Parathyroid adenoma (tissue), 2 donors: Measurements from ENCODE around the gene MAP4K4.

ENCODE experiments used
- H2AFZ ChIP-seq: fragments of 300-600 bp; sonication (generic); one replicate; pipeline ENCODE4 v1.7.0; 2017; ENCODE audit warnings: antibody characterized with exemption, mild to moderate bottlenecking
- H3K27ac ChIP-seq: fragments of 300-600 bp; sonication (generic); one replicate; pipeline ENCODE4 v1.7.0; 2017
- H3K27me3 ChIP-seq: fragments of 300-600 bp; sonication (generic); one replicate; pipeline ENCODE4 v1.7.0; 2017; ENCODE audit warnings: low read length; ENCODE audit not compliant: control insufficient read depth, insufficient read depth
- H3K36me3 ChIP-seq: fragments of 300-600 bp; sonication (generic); one replicate; pipeline ENCODE4 v1.7.0; 2017; ENCODE audit warnings: low read length; ENCODE audit not compliant: control insufficient read depth, insufficient read depth
- H3K4me1 ChIP-seq: fragments of 300-600 bp; sonication (generic); one replicate; pipeline ENCODE4 v1.7.0; 2017; ENCODE audit warnings: control low read depth
- H3K4me2 ChIP-seq: fragments of 300-600 bp; sonication (generic); one replicate; pipeline ENCODE4 v1.7.0; 2017; ENCODE audit warnings: low read length
- H3K4me3 ChIP-seq: fragments of 300-600 bp; sonication (generic); one replicate; pipeline ENCODE4 v1.7.0; 2017; ENCODE audit warnings: low read depth, low read length
- H3K79me2 ChIP-seq: fragments of 300-600 bp; sonication (generic); one replicate; pipeline ENCODE4 v1.7.0; 2017; ENCODE audit warnings: control low read depth
- H3K9ac ChIP-seq: fragments of 300-600 bp; sonication (generic); one replicate; pipeline ENCODE4 v1.7.0; 2017; ENCODE audit warnings: mild to moderate bottlenecking
- H3K9me3 ChIP-seq: fragments of 300-600 bp; sonication (generic); one replicate; pipeline ENCODE4 v1.7.0; 2017; ENCODE audit warnings: low read length; ENCODE audit not compliant: control insufficient read depth
- TF ChIP-seq, protein P1 (sequence below): fragments of 300-600 bp; sonication (generic); IDR thresholded peaks from one replicate; pipeline ENCODE4 v1.7.0; 2017; ENCODE audit warnings: antibody characterized with exemption, mild to moderate bottlenecking
- donor health status: primary hyperparathyroidism.

The MAP4K4 gene

DNA sequence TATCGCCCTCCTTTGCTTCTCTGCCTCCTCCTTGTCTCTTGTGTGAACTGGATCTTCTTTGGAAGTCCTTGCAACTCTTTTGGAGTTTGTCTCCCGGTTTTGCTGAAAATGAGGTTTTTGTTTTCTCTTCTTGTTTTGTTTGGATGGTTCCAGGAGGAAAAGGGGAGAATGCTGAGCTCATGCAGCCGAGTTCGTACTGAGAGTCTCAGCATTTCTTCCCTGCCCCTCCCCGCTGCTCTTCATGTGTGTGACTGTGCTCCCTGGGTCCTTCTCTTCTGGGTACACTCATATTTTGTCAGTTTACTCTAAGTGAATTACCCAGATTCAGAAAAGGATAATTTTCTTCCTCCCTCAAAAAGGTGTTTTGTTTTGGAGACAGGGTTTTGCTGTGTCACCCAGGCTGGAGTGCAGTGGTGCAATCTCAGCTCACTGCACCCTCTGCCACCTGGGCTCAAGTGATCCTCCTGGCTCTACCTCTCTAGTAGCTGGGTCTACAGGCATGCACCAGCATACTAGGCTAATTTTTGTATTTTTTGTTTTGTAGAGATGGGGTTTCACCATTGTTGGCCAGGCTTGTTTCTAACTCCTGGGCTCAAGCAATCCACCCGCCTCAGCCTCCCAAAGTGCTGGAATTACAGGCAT lies 151.4 kb downstream of the MAP4K4 start:
- TF ChIP-seq, protein P1, sequence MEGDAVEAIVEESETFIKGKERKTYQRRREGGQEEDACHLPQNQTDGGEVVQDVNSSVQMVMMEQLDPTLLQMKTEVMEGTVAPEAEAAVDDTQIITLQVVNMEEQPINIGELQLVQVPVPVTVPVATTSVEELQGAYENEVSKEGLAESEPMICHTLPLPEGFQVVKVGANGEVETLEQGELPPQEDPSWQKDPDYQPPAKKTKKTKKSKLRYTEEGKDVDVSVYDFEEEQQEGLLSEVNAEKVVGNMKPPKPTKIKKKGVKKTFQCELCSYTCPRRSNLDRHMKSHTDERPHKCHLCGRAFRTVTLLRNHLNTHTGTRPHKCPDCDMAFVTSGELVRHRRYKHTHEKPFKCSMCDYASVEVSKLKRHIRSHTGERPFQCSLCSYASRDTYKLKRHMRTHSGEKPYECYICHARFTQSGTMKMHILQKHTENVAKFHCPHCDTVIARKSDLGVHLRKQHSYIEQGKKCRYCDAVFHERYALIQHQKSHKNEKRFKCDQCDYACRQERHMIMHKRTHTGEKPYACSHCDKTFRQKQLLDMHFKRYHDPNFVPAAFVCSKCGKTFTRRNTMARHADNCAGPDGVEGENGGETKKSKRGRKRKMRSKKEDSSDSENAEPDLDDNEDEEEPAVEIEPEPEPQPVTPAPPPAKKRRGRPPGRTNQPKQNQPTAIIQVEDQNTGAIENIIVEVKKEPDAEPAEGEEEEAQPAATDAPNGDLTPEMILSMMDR = no peak
- H3K27ac ChIP-seq = no peak overlapping the region
- H3K27me3 ChIP-seq = no peaks in the 10 kb centered on the region
- H3K4me3 ChIP-seq = no peak overlapping the region
- H3K36me3 ChIP-seq = no peaks in the 10 kb centered on the region
- no peak overlapping the region for H3K9ac ChIP-seq
- H3K9me3 ChIP-seq = no peaks in the 10 kb centered on the region
- H2AFZ ChIP-seq = no peak overlapping the region
- no peaks in the 10 kb centered on the region for H3K79me2 ChIP-seq
- H3K4me2 ChIP-seq = no peak overlapping the region
- H3K4me1 ChIP-seq = no peaks in the 10 kb centered on the region

DNA sequence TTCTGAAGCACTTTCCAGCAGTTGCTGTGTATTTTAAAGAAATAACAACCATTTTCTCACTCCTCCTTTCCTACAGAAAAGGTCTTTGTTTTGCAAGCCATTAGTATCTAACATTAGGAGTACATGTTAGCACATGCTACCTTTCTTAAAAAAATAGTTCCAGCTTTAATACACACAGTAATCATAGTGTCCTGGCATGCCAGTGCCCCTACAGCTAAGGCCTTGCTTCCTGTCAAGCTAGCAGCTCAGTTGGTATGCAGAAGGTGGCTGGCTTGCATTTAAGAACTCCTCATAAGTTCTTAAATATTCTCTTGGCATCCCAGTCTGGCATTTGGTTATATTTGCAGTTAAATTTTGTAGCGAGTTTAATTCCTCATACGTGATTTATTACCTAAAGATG lies 152.9 kb downstream of the MAP4K4 start:
- Histone ChIP-seq H3K27ac (no peak overlapping the region), H3K36me3 (no peaks in the 10 kb centered on the region), H3K9me3 (no peaks in the 10 kb centered on the region), H3K4me3 (no peak overlapping the region), H2AFZ (no peak overlapping the region), H3K9ac (no peak overlapping the region), H3K4me2 (no peak overlapping the region), H3K4me1 (no peaks in the 10 kb centered on the region), H3K27me3 (no peaks in the 10 kb centered on the region), H3K79me2 (no peaks in the 10 kb centered on the region)
- TF ChIP-seq, protein P1 = no peak

DNA sequence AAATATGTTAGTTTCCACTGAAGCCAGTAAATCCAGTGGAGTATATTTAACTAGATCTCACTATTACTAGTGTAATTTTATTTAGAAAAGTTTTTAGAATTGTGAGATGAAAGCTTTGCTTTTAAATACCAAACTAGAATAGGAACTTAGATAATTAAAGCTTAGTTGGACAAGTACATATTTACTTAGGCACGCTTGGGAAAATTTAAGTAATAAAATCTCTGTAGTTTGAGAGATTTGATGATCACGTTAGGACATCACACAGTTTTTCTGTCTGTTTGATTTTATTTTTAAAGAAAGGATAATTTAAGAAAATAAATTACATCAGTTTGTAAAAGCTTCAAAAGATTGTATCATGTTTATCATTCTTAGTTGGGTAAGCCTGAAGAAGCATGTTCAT lies 153.5 kb downstream of the MAP4K4 start:
- Histone ChIP-seq H3K27me3 (no peaks in the 10 kb centered on the region), H3K27ac (no peak overlapping the region), H3K79me2 (no peaks in the 10 kb centered on the region), H3K9ac (no peak overlapping the region), H3K9me3 (no peaks in the 10 kb centered on the region), H3K36me3 (no peaks in the 10 kb centered on the region), H3K4me3 (no peak overlapping the region), H3K4me1 (no peaks in the 10 kb centered on the region), H3K4me2 (no peak overlapping the region), H2AFZ (no peak overlapping the region)
- TF ChIP-seq, protein P1 = no peak

DNA sequence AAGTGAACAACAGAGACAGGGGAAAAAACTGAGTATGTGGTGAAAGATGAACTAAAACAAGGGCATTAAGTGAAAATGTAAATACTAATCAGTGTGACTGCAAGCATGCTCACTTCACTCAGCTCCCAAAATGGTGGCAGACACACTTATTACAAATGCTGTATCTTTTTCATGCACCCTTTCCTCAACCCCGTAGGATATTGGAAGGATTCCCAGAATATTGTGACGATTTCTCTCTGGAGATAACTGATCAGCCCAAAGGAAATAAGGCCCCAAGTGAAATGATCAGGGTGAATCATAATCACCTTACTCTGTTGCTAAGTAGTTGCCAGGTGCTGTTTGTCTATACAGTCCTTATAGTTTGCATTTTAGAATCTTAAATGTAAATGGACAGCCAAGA lies 155.3 kb downstream of the MAP4K4 start:
- Histone ChIP-seq H3K27me3 (no peaks in the 10 kb centered on the region), H2AFZ (no peak overlapping the region), H3K27ac (no peak overlapping the region), H3K4me3 (no peak overlapping the region), H3K79me2 (no peaks in the 10 kb centered on the region), H3K4me1 (no peaks in the 10 kb centered on the region), H3K36me3 (no peaks in the 10 kb centered on the region), H3K4me2 (no peak overlapping the region), H3K9me3 (no peaks in the 10 kb centered on the region), H3K9ac (no peak overlapping the region)
- TF ChIP-seq, protein P1 = no peak

DNA sequence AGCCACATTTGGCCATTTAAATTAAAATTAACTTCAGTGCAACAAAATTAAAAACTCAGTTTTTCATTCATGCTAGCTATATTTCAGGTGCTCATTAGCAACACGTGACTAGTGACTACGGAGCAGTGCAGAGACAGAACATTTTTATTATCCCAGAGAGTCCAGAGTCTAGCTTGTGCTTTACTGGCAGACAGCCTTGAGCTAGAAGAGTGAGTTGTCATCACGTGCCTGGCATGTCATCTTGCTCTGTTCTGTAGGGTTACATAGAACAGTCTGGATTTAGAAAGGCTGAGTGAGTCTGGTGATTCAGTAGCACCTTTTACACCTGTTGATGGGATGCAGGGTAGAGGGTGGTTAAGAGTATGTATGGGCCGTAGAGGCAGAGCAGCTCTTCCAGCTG lies 157.4 kb downstream of the MAP4K4 start:
- Histone ChIP-seq H3K9me3 (no peaks in the 10 kb centered on the region), H2AFZ (no peak overlapping the region), H3K4me1 (no peaks in the 10 kb centered on the region), H3K36me3 (no peaks in the 10 kb centered on the region), H3K9ac (no peak overlapping the region), H3K27me3 (no peaks in the 10 kb centered on the region), H3K27ac (no peak overlapping the region), H3K4me3 (no peak overlapping the region), H3K79me2 (no peaks in the 10 kb centered on the region), H3K4me2 (no peak overlapping the region)
- TF ChIP-seq, protein P1 = no peak
